ENCODE results near the gene TRIM32.

DNA sequence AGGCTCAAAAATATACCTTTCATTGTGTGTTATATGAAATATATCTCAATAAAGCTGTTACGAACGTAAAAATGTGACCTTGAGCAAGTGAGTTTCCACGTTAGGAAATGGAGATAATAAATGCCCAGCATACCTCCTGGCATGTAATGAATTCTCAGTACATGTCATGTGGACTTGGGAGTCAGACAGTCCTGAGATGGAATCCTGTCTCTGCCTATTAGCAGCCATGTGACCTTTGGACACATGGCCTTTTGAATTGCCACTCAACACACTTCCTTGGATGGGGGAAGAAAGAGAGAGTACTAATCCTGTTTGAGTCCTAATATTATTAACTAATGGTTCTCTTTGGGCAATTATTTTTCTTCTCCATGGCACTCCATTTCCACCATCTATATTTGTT, 25.7 kb downstream of the TRIM32 start:
- TF ChIP-seq, protein P1, sequence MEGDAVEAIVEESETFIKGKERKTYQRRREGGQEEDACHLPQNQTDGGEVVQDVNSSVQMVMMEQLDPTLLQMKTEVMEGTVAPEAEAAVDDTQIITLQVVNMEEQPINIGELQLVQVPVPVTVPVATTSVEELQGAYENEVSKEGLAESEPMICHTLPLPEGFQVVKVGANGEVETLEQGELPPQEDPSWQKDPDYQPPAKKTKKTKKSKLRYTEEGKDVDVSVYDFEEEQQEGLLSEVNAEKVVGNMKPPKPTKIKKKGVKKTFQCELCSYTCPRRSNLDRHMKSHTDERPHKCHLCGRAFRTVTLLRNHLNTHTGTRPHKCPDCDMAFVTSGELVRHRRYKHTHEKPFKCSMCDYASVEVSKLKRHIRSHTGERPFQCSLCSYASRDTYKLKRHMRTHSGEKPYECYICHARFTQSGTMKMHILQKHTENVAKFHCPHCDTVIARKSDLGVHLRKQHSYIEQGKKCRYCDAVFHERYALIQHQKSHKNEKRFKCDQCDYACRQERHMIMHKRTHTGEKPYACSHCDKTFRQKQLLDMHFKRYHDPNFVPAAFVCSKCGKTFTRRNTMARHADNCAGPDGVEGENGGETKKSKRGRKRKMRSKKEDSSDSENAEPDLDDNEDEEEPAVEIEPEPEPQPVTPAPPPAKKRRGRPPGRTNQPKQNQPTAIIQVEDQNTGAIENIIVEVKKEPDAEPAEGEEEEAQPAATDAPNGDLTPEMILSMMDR (IDR thresholded peaks at IDR 0.05), result no peak
- no peak for TF ChIP-seq POLR2A (IDR thresholded peaks at IDR 0.05)

All from sigmoid colon (tissue), 3 donors.